Tibial artery (tissue), 4 donors: ENCODE data around the gene OR2T27.

Source experiments
- DNase-seq, 2 donors: peaks; one replicate each; pipeline ENCODE4 v3.0.0-alpha.2; 2019
- H3K27ac ChIP-seq, 2 donors: fragments of 200-600 bp; sonication (generic) in 1 of 2; 1 replicate in 1 of 2; 2 replicates in 1 of 2; pipeline ENCODE4 v1.5.1; 2018 to 2019; ENCODE audit warnings: mild to moderate bottlenecking in 1 of 2
- H3K27me3 ChIP-seq, 2 donors: fragments of 200-600 bp; sonication (generic) in 1 of 2; one replicate each; pipeline versions ENCODE4 v1.5.1 to v1.6.0; 2016 to 2019
- H3K36me3 ChIP-seq, 3 donors: fragments of 200-600 bp; sonication (generic) in 2 of 3; one replicate each; pipeline ENCODE4 v1.5.1; 2016 to 2019; ENCODE audit warnings: mild to moderate bottlenecking in 2 of 3
- H3K4me1 ChIP-seq, 4 donors: fragments of 200-600 bp; sonication (generic) in 2 of 4; 1 replicate in 3 of 4; 2 replicates in 1 of 4; pipeline ENCODE4 v1.5.1; 2016 to 2019
- H3K4me3 ChIP-seq, 2 donors: fragments of 200-600 bp; sonication (generic) in 1 of 2; 1 replicate in 1 of 2; 2 replicates in 1 of 2; pipeline ENCODE4 v1.5.1; 2018 to 2019; ENCODE audit warnings: mild to moderate bottlenecking in 2 of 2
- H3K9me3 ChIP-seq, 3 donors: fragments of 200-600 bp; sonication (generic) in 1 of 3; one replicate each; pipeline ENCODE4 v1.5.1; 2016 to 2019
- CTCF ChIP-seq, 2 experiments: fragments of 200-600 bp in 1 of 2; fragments of 450-650 bp in 1 of 2; IDR thresholded peaks; one replicate each; pipeline ENCODE4 v1.5.1; 2017 to 2019; ENCODE audit warnings: antibody characterized with exemption in 2 of 2, mild to moderate bottlenecking in 1 of 2, moderate library complexity in 1 of 2
- intact Hi-C: fragments of 100-400 bp; cut with DNase I; formaldehyde crosslinking; loops from one replicate; pipeline ENCODE4 v1.15.0; 2023; ENCODE audit warnings: low total_unique reads

The OR2T27 gene

GRCh38 chr1:248611883-248612414 is 43.4 kb downstream of the OR2T27 start:
- no peaks in the 10 kb centered on the region for H3K4me1 ChIP-seq
- no peak overlapping the region for H3K4me3 ChIP-seq
- no peak for DNase-seq
- no peaks in the 10 kb centered on the region for H3K9me3 ChIP-seq
- H3K27me3 ChIP-seq = no peaks in the 10 kb centered on the region
- intact Hi-C loops = no loop called here
- H3K27ac ChIP-seq = no peak overlapping the region
- TF ChIP-seq CTCF (IDR thresholded peaks at IDR 0.05) = no peak
- no peaks in the 10 kb centered on the region for H3K36me3 ChIP-seq

- no peak for DNase-seq
- Histone ChIP-seq H3K27me3 (no peaks in the 10 kb centered on the region), H3K4me3 (no peak overlapping the region), H3K27ac (no peak overlapping the region), H3K36me3 (no peaks in the 10 kb centered on the region), H3K4me1 (no peaks in the 10 kb centered on the region), H3K9me3 (no peaks in the 10 kb centered on the region)
- no peak for TF ChIP-seq CTCF (IDR thresholded peaks at IDR 0.05)
- intact Hi-C loops = no loop called here
Observed at GRCh38 chr1:248610301-248610700, 45.0 kb downstream of the OR2T27 start.
